Hippocampal formation (tissue), 2 donors: ENCODE measurements around the gene KLB.
"Not testable (repeated sequence)": the region's sequence is repeated elsewhere in the genome, so short reads cannot be mapped to it uniquely, and the experiment has no call there.

Source experiments
- DNase-seq, 2 donors: peaks; one replicate each; lab custom pipeline; 2025; lab: John Stamatoyannopoulos, UW

KLB gene

DNA sequence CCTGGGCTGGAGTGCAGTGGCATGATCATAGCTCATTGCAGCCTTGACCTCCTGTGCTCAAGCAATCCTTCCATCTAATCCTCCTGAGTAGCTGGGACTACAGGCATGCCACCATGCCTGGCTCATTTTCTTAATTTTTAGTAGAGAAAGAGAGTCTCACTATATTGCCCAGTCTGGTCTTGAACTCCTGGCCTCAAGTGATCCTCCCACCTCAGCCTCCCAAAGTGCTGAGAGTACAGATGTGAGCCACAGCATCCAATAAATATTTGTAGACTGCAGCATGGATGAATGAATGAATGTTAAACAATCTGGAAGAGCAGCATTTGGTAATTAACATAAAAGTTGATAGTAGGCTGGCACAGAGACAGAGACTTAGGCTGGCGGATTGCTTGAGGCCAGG is 20.0 kb downstream of the KLB start:
- DNase-seq, result no peak

DNA sequence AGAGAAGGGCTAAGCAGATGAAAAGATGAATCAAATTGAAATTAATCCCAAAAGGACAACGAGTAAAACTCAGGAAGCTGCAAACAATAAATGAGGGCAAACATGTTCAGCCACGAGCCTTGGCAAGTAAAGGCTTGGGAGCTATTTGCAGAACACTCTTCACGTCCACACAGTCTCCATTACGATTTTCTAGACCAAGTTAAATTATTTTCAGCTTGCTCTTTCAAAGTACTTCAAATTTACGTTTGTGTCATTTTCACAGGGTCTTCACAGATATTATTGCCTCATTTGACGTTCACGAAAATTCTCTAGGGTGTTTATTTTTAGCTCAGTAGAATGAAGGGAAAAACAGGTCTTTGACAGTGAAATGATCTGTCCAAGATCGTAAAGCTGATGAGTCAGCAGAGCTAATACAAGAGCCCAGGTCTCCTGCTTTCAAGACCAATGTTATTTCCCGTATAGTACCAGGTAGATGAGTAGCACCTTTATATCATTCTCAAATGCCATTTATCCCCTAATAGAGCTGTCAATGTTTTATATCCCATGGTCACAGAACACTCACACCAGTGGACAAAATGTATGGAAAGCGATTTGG is 20.9 kb downstream of the KLB start:
- DNase-seq, result no peak

DNA sequence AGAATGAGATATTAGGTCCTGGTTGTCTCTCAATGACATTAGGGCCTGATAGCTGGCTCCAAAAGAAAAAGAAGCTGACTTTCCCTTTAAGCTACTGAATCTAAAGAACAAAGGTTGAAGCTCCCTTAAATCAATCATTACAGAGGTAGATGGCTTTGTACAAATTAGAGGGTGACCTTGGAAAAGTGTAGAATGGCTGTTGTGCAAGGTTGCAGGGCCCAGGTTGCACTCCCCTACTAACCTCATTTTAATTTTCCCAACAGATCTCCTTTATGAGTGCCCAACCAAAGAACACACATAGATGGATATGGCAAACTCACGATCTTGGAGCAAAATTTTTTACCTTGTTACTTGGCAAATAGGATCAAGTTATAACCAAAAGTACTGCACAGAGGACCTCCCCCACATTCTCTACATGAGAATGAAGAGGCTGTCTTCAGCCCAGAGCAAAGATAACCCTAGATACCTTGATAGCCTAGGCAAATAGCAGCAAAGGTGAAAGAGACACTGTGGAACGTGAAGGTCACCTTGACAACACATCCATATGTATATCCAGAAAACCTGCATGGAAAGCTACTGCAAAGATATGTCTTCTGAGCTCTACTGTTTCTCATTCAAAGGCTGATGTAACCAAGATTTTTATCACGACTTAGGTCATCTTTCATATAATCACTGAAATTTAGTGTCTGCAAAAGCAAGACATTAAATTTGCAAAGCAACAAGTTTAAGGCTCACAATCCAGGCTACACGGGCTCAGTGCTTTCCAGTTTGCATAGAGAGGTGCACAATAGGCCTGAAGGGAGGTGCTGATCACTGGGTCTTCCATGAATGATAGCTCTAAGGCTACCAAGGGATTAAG is 23.0 kb downstream of the KLB start:
- no peak for DNase-seq

DNA sequence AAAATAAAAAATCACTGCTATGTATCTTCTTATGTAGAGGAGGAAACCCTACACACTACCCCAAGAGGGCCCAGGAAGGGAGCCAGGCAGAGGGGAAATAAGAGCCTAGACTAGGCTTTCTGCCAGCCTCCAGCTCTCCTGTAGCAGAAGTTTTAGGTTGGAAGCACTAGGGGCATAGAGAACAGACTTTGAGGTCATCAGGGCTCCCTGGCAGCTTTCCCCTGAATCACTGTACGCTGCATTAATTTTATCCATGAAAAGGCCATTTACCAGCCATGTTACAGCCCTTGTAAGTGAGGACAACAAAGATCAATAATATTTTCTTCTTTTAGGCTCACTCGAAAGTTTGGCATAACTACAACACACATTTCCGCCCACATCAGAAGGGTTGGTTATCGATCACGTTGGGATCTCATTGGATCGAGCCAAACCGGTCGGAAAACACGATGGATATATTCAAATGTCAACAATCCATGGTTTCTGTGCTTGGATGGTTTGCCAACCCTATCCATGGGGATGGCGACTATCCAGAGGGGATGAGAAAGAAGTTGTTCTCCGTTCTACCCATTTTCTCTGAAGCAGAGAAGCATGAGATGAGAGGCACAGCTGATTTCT is 27.3 kb downstream of the KLB start:
- no peak for DNase-seq

DNA sequence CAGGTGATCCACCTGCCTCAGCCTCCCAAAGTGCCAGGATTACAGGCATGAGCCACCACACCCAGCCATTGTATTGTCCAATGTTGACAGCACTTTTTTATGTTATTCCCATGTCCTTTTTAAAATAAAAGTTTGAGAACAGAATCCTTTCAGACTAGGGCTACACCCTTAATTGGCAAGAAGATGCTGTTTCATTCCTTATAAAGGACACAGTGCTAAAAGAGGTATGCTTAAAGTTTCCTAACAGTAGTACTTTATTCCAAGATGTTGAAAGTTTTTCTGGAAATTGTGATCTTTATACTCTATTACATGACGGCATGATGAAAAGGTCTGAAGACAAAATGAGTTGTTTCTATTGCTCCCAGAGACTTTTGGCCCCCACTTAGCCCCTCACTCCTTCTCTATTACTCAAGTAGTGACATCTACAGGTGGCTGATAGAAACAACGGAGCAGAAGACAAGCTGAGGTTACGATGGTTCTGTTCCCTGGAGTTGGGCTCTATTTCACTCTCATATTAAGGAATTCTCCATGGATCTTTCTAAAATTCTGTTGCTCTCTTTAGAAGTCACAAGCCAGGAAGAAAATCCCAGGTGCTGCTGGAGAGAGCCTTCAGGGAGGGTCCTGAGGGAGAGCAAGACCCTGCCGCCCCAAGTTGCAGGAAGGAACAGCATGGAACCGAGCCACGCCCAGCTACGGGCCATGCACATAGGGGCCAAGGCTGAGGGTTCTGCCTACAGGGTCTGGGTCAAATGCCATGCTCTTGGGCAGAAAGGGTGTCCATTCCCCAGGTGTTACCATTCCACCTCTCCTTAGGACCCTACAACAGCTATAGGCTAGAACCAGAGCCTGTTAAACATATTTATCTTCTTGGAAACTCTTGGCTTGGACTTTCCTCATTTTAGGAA is 29.2 kb downstream of the KLB start:
- no peak for DNase-seq

DNA sequence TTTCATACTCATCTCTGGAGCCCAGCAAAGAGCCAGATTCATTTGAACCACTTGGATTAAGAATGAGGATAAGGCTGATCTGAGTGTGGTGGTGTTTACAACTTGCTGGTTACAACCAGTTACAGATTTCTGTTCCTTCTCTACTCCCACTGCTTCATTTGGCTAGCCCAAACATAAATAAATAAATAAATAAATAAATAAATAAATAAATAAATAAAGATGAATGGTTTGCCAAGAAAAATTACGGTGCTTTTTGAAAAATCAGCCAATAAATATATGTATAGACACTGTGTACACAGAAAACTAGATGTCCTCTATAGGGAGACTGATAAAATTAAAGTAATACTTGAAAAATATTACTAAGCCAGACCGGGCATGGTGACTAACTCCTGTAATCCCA is 34.9 kb downstream of the KLB start:
- no peak for DNase-seq

DNA sequence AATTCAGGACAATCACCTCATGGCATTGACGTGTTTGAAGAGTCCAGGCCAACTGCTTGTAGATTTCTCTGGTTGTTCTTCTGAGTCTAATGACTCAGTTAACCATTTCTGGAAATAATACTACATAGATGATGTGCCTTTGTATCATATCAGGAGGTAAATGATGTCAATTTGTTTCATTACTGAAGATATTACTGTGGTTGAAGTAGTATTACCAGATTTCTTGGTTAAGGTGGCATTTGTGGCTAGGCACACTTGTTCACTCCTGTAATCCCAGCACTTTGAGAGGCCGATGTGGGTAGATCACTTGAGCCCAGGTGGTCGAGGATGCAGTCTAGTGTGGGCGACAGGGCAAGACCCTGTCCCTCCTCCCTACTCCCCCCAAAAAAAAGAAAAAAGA is 36.3 kb downstream of the KLB start:
- no peak for DNase-seq

DNA sequence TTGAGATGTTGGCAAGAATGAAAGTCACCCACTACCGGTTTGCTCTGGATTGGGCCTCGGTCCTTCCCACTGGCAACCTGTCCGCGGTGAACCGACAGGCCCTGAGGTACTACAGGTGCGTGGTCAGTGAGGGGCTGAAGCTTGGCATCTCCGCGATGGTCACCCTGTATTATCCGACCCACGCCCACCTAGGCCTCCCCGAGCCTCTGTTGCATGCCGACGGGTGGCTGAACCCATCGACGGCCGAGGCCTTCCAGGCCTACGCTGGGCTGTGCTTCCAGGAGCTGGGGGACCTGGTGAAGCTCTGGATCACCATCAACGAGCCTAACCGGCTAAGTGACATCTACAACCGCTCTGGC is 39.7 kb downstream of the KLB start:
- DNase-seq, result no peak

DNA sequence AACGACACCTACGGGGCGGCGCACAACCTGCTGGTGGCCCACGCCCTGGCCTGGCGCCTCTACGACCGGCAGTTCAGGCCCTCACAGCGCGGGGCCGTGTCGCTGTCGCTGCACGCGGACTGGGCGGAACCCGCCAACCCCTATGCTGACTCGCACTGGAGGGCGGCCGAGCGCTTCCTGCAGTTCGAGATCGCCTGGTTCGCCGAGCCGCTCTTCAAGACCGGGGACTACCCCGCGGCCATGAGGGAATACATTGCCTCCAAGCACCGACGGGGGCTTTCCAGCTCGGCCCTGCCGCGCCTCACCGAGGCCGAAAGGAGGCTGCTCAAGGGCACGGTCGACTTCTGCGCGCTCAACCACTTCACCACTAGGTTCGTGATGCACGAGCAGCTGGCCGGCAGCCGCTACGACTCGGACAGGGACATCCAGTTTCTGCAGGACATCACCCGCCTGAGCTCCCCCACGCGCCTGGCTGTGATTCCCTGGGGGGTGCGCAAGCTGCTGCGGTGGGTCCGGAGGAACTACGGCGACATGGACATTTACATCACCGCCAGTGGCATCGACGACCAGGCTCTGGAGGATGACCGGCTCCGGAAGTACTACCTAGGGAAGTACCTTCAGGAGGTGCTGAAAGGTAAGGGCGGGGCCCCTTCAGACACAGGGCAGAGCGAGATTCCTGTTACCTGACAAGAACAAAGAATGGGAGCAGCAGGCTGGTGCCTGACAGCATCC is 40.3 kb downstream of the KLB start:
- no peak for DNase-seq

DNA sequence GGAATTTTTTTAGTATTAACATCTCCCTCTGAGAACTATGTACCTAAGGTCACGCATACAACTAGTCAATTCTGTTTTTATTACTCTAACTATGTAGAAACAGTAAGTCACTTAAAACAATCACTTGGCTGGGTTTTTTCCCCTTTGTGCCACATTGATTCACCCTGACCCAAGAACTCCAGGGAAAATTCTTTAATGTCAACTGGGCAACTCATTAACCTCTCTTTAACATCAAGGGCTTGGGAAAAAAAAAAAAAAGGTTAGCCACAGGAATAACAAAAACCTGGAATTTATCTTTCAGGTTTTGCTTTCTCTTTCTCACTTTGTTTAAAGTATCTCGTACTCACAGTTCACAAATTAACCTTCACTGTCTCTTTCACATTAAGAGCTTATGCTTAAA is 43.9 kb downstream of the KLB start:
- DNase-seq, result no peak

DNA sequence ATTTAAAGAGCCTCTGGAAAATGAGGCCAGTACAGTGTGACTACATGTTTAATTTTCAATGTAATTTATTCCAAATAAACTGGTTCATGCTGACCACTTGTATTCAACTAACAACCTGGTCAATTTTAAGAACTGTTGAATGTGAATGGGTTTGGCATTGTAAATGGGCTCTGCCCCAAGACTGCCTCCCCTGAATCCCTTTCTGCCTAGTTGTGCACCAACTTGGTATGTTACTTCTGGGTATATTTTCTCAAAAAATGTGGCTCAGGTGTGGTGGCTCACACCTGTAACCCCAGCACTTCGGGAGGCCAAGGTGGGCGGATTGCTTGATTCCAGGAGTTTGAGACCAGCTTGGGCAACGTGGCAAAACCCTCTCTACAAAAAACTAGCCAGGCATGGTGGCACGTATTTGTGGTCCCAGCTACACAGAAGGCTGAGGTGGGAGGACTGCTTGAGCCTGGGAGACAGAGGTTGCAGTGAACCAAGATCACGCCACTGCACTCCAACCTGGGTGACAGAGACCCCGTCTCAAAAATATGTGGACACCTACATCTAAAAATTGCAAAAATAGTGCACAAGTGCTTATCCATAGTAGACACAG is 44.8 kb downstream of the KLB start:
- no peak for DNase-seq

DNA sequence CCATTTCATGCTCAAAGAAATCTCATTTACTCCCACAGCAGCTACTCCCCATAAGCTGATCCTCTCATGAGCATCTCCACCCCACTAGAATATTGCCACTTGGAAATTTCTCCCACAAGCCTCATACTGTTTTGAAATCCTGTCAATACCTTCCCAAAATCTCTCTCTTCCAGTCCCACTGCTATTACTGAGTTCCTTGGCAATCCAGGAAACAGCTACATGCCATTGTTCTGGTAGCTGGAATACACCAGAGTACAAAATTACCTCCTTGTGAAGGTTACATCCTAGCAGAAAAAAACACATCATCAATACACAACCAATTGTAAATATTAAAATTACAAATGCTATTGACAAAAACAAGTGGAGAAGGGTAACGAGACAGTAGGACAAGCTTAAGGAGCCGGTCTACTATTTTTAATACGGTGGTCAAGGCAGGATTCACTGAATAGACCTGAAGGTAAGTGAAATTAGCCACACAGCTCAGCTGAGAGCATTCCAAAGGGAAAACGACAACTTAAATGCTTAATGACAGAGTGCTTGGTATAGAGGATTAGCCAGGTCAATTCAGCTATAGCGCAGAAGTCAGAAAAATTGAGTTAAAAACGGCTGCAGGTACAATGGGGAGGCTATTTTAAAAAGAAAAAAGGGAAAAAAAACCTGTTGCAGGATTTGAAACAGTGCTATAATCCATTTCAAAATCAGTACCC is 45.6 kb downstream of the KLB start:
- no peak for DNase-seq

DNA sequence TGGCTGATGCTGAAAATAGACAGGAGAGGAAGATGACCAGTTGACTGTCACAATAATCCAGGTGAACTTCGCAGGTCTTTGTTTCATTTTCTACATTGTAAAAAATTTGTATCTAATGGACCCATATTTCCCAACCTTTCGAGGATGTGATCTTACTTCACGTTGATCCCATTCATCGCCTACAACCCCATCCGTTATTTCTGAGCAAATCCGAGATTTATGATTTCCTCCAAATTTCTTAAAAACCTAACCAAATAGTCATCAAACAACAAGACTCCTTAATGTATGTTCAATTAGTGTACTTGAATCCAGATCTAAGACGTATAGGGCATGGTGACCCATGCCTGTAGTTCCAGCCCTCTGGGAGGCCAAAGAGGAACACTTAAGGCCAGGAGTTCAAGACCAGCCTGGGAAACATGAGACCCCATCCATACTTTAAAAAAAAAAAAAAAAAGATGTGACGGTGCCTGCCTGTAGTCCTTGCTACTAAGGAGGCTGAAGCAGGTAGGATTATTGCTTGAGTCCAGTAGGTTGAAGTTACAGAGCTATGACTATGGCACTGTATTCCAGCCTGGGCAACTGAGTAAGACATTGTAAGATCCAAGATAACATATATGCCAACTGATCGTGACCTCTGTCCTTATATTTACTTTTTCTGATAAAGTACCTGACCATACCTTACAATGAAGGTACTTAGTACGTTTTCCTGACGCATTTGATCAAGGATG is 46.3 kb downstream of the KLB start:
- DNase-seq, result no peak

DNA sequence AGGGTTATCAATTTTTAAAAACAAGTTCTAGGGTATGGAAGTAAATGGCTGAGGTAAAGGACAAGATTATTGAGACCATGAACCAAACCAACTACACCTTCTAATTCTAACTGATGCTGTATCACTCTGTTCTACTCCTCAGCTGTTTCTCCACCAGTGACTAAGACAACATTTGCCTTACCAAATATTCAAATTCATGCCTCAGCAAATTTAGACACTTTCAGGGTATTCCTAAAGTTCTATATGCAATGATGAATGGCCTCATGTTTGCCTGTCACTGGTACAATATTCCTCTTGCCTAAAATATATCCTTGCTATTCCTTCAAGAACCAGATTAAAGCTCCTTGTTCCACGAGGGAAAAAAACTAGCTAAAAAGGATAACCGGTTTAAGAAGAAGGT is 47.0 kb downstream of the KLB start:
- no peak for DNase-seq

DNA sequence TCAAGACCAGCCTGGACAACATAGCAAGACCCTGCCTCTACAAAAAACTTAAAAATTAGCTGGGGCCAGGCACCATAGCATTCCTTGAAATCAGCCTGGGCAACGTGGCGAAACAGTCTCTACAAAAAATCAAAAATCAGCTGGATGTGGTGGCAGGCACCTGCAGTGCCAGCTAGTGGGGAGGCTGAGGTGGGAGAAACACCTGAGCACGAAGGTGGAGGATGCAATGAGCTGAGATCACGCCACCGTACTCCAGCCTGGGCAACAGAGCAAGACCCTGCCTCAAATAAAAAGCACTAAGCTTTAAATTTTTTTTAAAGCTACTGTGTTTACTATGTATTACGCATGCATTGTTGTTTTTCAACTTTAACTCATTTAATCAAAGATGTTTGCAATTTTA is 48.8 kb downstream of the KLB start:
- no peak for DNase-seq

DNA sequence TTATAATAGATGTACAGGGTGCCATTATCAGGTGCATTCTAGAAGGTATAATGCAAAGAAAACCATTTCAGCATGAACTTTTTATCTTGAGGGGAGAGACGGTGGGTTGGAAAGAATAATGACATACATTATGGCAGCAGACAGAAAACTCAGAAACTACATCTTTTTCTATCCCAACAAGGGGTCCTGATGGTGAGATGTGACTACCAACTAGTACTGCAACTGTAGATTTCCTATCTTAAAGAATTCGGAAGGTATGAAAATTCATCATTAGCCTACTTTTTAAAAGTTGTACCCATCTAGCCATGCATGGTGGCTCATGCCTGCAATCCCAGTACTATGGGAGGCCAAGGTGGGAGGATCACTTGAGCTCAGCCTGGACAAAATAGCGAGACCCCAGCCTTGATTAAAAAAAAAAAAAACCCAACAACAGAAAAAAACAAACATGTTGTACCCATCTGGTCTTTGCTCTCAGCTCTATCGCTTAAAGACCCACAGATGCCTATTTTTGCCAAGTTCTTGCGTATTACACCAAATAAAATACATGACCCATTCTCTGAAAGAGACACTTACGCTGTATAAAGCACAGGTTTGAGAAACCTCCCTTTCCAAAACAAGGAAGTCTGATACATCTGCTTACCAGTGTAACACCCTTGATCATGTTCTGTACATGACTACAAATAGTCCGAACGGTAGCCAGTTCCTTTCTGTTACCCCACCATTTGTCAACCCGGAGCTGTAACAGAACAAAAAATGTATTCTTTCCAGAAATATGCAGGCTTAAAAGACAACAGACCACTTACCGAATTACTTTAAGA is 50.4 kb downstream of the KLB start:
- no peak for DNase-seq

DNA sequence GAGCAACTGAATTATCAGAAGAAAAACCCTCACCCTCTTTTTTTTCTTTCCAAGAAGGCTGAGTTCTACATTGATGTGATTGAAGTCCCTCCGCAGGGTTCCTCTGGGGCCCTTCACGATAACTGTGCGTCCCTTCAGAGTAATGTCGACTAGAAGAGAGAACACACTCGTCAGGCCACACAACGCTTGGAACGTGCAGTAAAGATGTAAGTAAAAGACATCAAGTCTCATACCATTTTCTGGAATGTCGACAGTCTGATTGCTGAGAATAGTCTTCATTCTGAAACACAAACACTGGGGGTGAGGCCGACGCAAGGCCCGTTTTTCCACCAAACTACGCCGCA is 51.4 kb downstream of the KLB start:
- not testable (repeated sequence) for DNase-seq

DNA sequence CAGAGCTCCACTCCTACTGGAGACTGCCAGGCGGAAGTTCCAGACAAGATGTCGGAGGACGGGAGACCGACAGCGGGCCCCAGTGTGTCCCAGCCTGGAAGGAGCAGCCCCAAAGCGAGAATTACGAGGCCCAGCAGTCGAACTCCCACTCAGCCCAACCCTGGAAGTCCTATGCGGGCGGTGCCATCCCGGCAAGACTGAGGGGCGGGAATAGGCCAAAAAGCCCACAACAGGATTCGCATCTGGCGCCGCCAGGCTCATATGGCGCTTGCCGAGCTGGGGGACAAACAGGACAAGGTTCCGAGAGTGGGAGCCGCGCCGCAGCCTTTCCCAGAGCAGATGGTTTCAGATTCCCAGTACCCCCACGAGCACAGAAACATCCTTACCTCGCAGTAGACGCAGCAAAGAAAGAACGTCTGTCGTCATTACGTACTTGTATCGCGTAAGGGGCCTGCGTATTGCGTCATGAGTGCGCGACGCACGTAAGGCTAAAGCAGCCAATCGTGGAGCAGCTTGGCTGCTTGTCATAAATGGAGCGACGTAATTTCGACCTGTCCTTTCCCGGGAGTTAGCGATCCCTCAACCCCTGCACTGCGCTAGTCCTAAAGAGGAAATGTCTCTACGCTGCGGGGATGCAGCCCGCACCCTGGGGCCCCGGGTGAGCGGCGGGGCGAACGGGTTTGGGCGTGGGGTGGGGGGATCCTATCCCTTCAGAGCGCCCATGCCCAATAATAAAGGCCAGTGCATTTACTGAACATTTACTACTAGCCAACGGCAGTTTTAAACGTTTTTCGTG is 52.0 kb downstream of the KLB start, which contains the start of the genes LIAS and RPL9:
TSS of gene LIAS (plus strand) at position 552 of the 796 bp plus-strand sequence. CDS start at position 614, 62 bp downstream.
TSS of gene RPL9 (minus strand) at position 418 of the 796 bp plus-strand sequence. CDS start 483 bp downstream, outside the sequence.
- DNase-seq, result peak; percentile 89 to 92
